Thyroid gland (tissue), 4 donors: ENCODE measurements around the gene TNS4.

Experiments
- CTCF ChIP-seq, 6 experiments: fragments of 200-600 bp in 3 of 6; fragments of 450-650 bp in 3 of 6; sonication (generic) in 3 of 6; IDR thresholded peaks; one replicate each; pipeline ENCODE4 v1.5.1; 2016 to 2019; ENCODE audit warnings: antibody characterized with exemption in 6 of 6, mild to moderate bottlenecking in 2 of 6, inconsistent platforms in 1 of 6, moderate library complexity in 1 of 6
- POLR2A ChIP-seq, 2 donors: fragments of 450-650 bp; IDR thresholded peaks; one replicate each; pipeline ENCODE4 v1.6.1; 2017; ENCODE audit warnings: antibody characterized with exemption in 2 of 2, mild to moderate bottlenecking in 2 of 2, moderate library complexity in 1 of 2

- TF ChIP-seq CTCF (IDR thresholded peaks at IDR 0.05) (no peak), POLR2A (IDR thresholded peaks at IDR 0.05) (no peak)
Measured at GRCh38 chr17:40516581-40517285, 15.3 kb upstream of the TNS4 start.
